Cardiac fibroblast (primary cell): ENCODE results near the gene TXNL4A.
A peak's percentile ranks its signal among the peaks of the same experiment; 100 is the strongest.

Experiments used
- DNase-seq, 2 donors: peaks; one replicate each; pipeline versions ENCODE4 v3.0.0 to v3.0.0-alpha.2; 2010; ENCODE audit warnings: low read depth in 2 of 2
- H3K4me3 ChIP-seq, 2 donors: replicated peaks in 1 of 2; 1 replicate in 1 of 2; 2 replicates in 1 of 2; pipeline ENCODE4 v1.5.1; 2011; ENCODE audit warnings: low read depth in 2 of 2, low read length in 2 of 2, mild to moderate bottlenecking in 2 of 2, moderate library complexity in 1 of 2
- TF ChIP-seq, protein P1 (sequence below): IDR thresholded peaks from one replicate; pipeline ENCODE4 v1.5.1; 2011; ENCODE audit warnings: low read depth, mild to moderate bottlenecking, low read length, inconsistent platforms

Gene TXNL4A, protein sequence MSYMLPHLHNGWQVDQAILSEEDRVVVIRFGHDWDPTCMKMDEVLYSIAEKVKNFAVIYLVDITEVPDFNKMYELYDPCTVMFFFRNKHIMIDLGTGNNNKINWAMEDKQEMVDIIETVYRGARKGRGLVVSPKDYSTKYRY

DNA sequence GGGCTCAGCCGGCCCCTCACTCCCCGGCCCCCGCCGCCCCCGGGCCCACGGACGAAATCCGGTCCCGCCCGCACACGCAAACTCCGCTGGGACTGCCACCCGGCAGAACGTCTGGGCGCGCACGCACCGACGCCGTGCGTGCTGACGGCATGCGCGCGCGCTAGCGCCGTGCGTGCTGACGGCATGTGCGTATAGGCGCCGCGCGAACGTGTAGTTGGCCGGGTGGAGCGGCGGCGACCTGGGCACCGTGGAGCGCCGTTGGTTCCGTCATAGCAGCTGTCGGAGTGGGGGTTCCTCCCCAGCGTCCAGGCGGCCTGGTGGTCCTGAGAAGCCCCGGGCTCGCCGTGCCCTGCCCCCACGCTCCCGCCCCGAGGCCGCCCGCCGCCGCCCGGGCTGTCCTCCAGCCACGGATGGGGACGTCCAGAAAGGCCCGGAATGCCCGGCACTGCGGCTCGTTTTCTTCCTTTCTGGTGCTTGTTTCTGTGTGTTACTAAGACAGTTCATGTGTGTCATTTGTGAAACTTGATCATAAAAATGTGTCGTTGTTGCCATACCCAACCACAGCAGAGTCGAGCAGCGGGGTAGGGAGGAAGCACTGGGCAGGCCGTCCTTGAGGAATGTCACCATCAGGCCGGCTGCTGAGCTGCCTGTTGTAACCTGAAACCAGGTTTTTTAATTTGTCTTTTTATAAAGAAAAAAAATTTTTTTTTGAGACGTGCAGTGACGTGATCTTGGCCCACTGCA, at the start of gene TXNL4A:
TXNL4A (minus strand) TSS at position 113 of the 744 bp plus-strand sequence. CDS start 171 bp downstream, outside the sequence.
- peak; percentile 84 to 89 for DNase-seq
- peak within 1 kb of the TSS; percentile 85 to 98 for H3K4me3 ChIP-seq
- TF ChIP-seq, protein P1, sequence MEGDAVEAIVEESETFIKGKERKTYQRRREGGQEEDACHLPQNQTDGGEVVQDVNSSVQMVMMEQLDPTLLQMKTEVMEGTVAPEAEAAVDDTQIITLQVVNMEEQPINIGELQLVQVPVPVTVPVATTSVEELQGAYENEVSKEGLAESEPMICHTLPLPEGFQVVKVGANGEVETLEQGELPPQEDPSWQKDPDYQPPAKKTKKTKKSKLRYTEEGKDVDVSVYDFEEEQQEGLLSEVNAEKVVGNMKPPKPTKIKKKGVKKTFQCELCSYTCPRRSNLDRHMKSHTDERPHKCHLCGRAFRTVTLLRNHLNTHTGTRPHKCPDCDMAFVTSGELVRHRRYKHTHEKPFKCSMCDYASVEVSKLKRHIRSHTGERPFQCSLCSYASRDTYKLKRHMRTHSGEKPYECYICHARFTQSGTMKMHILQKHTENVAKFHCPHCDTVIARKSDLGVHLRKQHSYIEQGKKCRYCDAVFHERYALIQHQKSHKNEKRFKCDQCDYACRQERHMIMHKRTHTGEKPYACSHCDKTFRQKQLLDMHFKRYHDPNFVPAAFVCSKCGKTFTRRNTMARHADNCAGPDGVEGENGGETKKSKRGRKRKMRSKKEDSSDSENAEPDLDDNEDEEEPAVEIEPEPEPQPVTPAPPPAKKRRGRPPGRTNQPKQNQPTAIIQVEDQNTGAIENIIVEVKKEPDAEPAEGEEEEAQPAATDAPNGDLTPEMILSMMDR: no peak

- no peak for DNase-seq
- H3K4me3 ChIP-seq: no peak overlapping the region
- TF ChIP-seq, protein P1: no peak
Measured at GRCh38 chr18:80037300-80037699, 48.9 kb upstream of the TXNL4A start.

GRCh38 chr18:80035997-80036396, 47.6 kb upstream of the TXNL4A start:
- TF ChIP-seq, protein P1: no peak
- no peak for DNase-seq

GRCh38 chr18:80034852-80035406, 46.6 kb upstream of the TXNL4A start:
- DNase-seq: peak; percentile 9 to 12
- H3K4me3 ChIP-seq: peak overlapping the region; percentile 91 to 92
- TF ChIP-seq, protein P1: no peak

More at GRCh38 chr18:80035997-80036396, 47.6 kb upstream of the TXNL4A start:
- H3K4me3 ChIP-seq: no peak overlapping the region

GRCh38 chr18:80034068-80034851, 45.9 kb upstream of the TXNL4A start, which contains the start of gene RBFA:
Gene RBFA (plus strand): TSS chr18:80034434. CDS start chr18:80034496, 62 bp downstream.
- H3K4me3 ChIP-seq: peak within 1 kb of the TSS; percentile 91 to 92
- TF ChIP-seq, protein P1: no peak
- peak; percentile 99 to 100 for DNase-seq

GRCh38 chr18:80033181-80034067, 45.1 kb upstream of the TXNL4A start:
- TF ChIP-seq, protein P1: no peak
- DNase-seq: peak; percentile 39 to 46

More at GRCh38 chr18:80033181-80034067, 45.1 kb upstream of the TXNL4A start:
- H3K4me3 ChIP-seq: peak overlapping the region; percentile 73 to 80
